WI38 (cell line): Measurements from ENCODE around the gene B3GAT1.

Experiments
- H3K4me3 ChIP-seq: 2 replicates; pipeline ENCODE4 v1.5.1; 2011; ENCODE audit warnings: low read depth, mild to moderate bottlenecking, control low read depth, low read length
- TF ChIP-seq, protein P1 (sequence below): IDR thresholded peaks from 2 replicates; pipeline ENCODE4 v1.5.1; 2012; ENCODE audit warnings: low read depth, mild to moderate bottlenecking, control low read depth, low read length

Gene B3GAT1

DNA sequence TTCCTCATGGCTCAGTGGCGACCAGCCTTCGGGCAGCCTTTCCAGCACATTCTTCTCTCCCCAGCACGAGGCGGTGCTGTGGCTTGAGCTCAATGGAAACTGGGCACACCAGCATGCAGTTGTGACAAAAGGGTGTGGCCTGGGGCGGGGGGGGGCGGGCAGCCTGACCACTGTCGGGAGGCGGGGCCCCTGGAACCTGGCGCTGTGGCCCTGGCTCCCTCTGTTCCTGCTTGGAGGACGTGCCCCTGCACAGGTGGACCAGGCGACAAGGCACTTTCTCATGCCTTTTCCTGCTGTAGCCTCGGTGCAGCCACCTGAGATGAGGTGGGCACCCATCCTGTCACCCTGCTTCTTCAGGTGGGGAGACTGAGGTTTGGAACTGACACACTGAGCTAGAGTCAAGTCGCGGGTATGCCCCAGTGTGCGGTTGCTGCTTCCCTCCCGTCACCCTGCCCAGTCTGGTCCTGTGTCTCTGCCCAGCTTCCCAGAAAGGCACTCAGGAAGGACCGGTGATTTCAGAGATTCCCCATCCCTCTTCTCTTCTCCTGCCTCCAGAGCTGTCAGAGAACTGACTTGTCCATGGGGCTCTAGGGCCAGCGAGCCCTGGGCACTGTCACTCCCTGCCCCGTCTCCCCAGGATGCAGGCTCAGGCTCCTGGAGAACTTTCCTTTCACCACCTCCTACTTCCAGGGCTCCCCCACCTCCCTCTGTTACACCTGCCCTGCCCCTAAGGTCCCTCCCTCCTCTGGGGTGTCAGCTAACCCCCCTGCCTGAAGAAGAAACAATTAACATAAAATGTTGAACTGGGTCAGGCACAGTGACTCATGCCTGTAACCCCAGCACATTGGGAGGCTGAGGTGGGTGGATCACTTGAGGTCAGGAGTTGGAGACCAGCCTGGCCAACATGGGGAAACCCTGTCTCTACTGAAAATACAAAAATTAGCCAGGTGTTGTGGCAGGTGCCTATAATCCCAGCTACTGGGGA, 9.9 kb downstream of the B3GAT1 start:
- TF ChIP-seq, protein P1, sequence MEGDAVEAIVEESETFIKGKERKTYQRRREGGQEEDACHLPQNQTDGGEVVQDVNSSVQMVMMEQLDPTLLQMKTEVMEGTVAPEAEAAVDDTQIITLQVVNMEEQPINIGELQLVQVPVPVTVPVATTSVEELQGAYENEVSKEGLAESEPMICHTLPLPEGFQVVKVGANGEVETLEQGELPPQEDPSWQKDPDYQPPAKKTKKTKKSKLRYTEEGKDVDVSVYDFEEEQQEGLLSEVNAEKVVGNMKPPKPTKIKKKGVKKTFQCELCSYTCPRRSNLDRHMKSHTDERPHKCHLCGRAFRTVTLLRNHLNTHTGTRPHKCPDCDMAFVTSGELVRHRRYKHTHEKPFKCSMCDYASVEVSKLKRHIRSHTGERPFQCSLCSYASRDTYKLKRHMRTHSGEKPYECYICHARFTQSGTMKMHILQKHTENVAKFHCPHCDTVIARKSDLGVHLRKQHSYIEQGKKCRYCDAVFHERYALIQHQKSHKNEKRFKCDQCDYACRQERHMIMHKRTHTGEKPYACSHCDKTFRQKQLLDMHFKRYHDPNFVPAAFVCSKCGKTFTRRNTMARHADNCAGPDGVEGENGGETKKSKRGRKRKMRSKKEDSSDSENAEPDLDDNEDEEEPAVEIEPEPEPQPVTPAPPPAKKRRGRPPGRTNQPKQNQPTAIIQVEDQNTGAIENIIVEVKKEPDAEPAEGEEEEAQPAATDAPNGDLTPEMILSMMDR: no peak
- H3K4me3 ChIP-seq: no peak overlapping the region

GRCh38 chr11:134399996-134400395, 12.0 kb downstream of the B3GAT1 start:
- no peak overlapping the region for H3K4me3 ChIP-seq
- TF ChIP-seq, protein P1: no peak

- H3K4me3 ChIP-seq: no peak overlapping the region
- TF ChIP-seq, protein P1: no peak
Measured at GRCh38 chr11:134399293-134399654, 12.8 kb downstream of the B3GAT1 start.

- no peak overlapping the region for H3K4me3 ChIP-seq
- TF ChIP-seq, protein P1: no peak
Measured at GRCh38 chr11:134398644-134399292, 13.3 kb downstream of the B3GAT1 start.

DNA sequence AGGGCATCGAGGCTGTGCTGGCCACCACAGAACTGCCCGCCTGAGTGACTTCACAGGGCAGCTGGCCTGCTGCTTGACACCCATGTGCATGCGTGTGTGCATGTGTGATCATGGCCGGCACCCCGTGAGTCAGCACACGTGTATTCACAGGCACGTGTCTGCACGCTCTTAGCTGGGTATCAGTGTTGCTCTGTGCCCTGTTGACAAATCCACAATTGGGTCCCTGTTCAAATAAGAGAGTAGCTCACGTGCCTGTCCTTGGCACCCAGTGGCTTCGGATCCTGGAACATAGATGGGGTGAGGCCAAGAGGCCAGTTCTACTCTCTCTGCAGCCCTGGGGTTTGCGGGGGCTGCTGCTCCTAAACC, 14.0 kb downstream of the B3GAT1 start:
- no peak overlapping the region for H3K4me3 ChIP-seq
- TF ChIP-seq, protein P1: no peak

DNA sequence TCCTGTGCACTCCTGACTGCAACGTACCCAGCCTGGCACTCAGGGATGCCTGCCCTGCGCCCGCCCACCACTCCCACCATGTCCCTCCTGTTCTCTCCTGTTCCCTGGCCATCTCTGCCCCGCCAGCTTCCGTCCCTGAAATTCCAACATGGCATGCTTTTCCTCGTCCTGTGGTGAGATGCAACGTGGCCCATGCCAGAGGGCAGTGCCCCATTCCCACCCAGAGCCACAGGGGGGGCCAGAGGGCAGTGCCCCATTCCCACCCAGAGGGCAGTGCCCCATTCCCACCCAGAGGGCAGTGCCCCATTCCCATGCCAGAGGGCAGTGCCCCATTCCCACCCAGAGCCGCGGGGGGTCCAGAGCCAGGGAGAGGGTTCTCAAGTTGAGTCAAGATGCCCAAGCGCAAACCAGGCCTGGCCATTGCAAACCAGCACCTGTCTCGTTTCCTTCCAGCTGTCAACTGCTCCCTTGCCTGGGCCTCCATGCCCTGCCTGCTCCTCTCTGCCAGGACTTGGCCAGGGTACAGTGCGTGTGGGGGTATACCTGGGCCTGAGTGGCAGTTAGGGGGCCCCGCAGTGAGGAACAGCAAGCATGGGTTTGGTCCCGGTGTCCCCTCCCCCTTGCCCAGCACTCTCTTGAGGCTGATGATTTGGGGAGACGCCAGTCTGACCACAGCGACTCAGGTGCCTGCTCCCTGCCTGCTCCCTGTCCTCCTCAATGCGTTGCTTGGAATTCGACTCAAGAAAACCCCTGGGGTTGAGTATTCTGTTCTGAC, 14.6 kb downstream of the B3GAT1 start:
- H3K4me3 ChIP-seq: no peak overlapping the region
- TF ChIP-seq, protein P1: no peak
